ENCODE results near the gene STOM. TPM values are rescaled to one million over a fixed set of nuclear protein-coding genes. Genes with fewer than 3 reads are reported as not detected.
A peak's percentile ranks its signal among the peaks of the same experiment; 100 is the strongest.

STOM gene
- total and polyA plus RNA-seq, 2 donors (not counting 1 experiment from before 2014, with no cell fraction given): 2.7 to 6.1 TPM

GRCh38 chr9:121302341-121302740, 67.7 kb downstream of the STOM start:
- 98% methylated on average over 4 of the region's 5 CpGs for WGBS (ENCODE audit: insufficient coverage)
- Histone ChIP-seq H3K36me3 (replicated peaks in 1 of 2; ENCODE audit: control extremely low read depth in 1 of 2, control insufficient read depth in 1 of 2, extremely low read depth in 1 of 2, insufficient read depth in 2 of 2, low read length in 1 of 2) (peaks cover 0 to 23% of the 10 kb centered on the region in 2 experiments), H3K9ac (ENCODE audit: low read length) (no peak overlapping the region), H3K4me1 (ENCODE audit: control insufficient read depth in 2 of 2, insufficient read depth in 2 of 2, low read length in 2 of 2) (peaks cover 20 to 29% of the 10 kb centered on the region in 2 donors), H3K9me3 (ENCODE audit: control extremely low read depth in 1 of 3, control insufficient read depth in 2 of 3, insufficient read depth in 1 of 3, low read length in 2 of 3) (peaks cover 0 to 4% (median 0%) of the 10 kb centered on the region in 3 donors), H2AFZ (ENCODE audit: insufficient read depth, low read depth, low read length, poor library complexity, severe bottlenecking) (no peak overlapping the region), H3K27me3 (replicated peaks in 1 of 4; ENCODE audit: control extremely low read depth in 1 of 4, control insufficient read depth in 3 of 4, insufficient read depth in 4 of 4, low read length in 3 of 4) (peaks cover 0 to 5% (median 2%) of the 10 kb centered on the region in 4 experiments), H3K27ac (ENCODE audit: low read length in 2 of 2) (no peak overlapping the region), H4K20me1 (ENCODE audit: control insufficient read depth, insufficient read depth, low read length, poor library complexity, severe bottlenecking) (no peaks in the 10 kb centered on the region), H3K4me3 (ENCODE audit: control extremely low read depth in 1 of 5, extremely low read depth in 1 of 5, insufficient read depth in 1 of 5, low read depth in 2 of 5, low read length in 4 of 5) (no peak overlapping the region), H3K79me2 (ENCODE audit: control insufficient read depth, insufficient read depth, low read length) (peaks cover 6% of the 10 kb centered on the region), H3K4me2 (replicated peaks; ENCODE audit: low read depth, low read length, poor library complexity, severe bottlenecking) (no peak overlapping the region)
- CTCF ChIA-PET: interaction anchor here (1.4 to 5.3 kb wide), 2 partner anchors 18 to 24 kb away, joined by 3 to 27 read pairs; no protein-coding TSS in a partner anchor
- intact Hi-C loops (cut with micrococcal nuclease): no loop called here
- peak overlapping the region; percentile 19 for H3K4me3 Mint-ChIP-seq
- peaks cover 4% of the 10 kb centered on the region for H3K27me3 Mint-ChIP-seq
- POLR2A ChIA-PET: no interaction called here
- DNase-seq: no peak
- no peak for ATAC-seq (ENCODE audit: low read depth)
- H3K9me3 Mint-ChIP-seq (ENCODE audit: insufficient read depth): no peaks in the 10 kb centered on the region
- H3K27ac Mint-ChIP-seq: no peak overlapping the region
- TF ChIP-seq EZH2 (IDR thresholded peaks at IDR 0.05; ENCODE audit: borderline replicate concordance, insufficient read depth, low read depth, low read length, poor library complexity, severe bottlenecking): no peak
- no peak for TF ChIP-seq CTCF (IDR thresholded peaks at IDR 0.05)
- peaks cover 22% of the 10 kb centered on the region for H3K4me1 Mint-ChIP-seq

- Mint-ChIP-seq H3K27ac (no peak overlapping the region), H3K4me1 (peaks cover 23% of the 10 kb centered on the region), H3K27me3 (peaks cover 4% of the 10 kb centered on the region), H3K9me3 (ENCODE audit: insufficient read depth) (no peaks in the 10 kb centered on the region), H3K4me3 (peak overlapping the region; percentile 19)
- WGBS (ENCODE audit: insufficient coverage): 99% methylated on average over 11 of the region's 11 CpGs
- Histone ChIP-seq H3K4me3 (ENCODE audit: control extremely low read depth in 1 of 5, extremely low read depth in 1 of 5, insufficient read depth in 1 of 5, low read depth in 2 of 5, low read length in 4 of 5) (no peak overlapping the region), H2AFZ (ENCODE audit: insufficient read depth, low read depth, low read length, poor library complexity, severe bottlenecking) (no peak overlapping the region), H3K9me3 (ENCODE audit: control extremely low read depth in 1 of 3, control insufficient read depth in 2 of 3, insufficient read depth in 1 of 3, low read length in 2 of 3) (peaks cover 0 to 4% (median 0%) of the 10 kb centered on the region in 3 donors), H3K4me1 (ENCODE audit: control insufficient read depth in 2 of 2, insufficient read depth in 2 of 2, low read length in 2 of 2) (peaks cover 20 to 29% of the 10 kb centered on the region in 2 donors), H3K9ac (ENCODE audit: low read length) (no peak overlapping the region), H3K27ac (ENCODE audit: low read length in 2 of 2) (no peak overlapping the region), H3K79me2 (ENCODE audit: control insufficient read depth, insufficient read depth, low read length) (peaks cover 6% of the 10 kb centered on the region), H3K36me3 (replicated peaks in 1 of 2; ENCODE audit: control extremely low read depth in 1 of 2, control insufficient read depth in 1 of 2, extremely low read depth in 1 of 2, insufficient read depth in 2 of 2, low read length in 1 of 2) (peaks cover 0 to 23% of the 10 kb centered on the region in 2 experiments), H3K27me3 (replicated peaks in 1 of 4; ENCODE audit: control extremely low read depth in 1 of 4, control insufficient read depth in 3 of 4, insufficient read depth in 4 of 4, low read length in 3 of 4) (peaks cover 0 to 5% (median 2%) of the 10 kb centered on the region in 4 experiments), H4K20me1 (ENCODE audit: control insufficient read depth, insufficient read depth, low read length, poor library complexity, severe bottlenecking) (no peaks in the 10 kb centered on the region), H3K4me2 (replicated peaks; ENCODE audit: low read depth, low read length, poor library complexity, severe bottlenecking) (no peak overlapping the region)
- POLR2A ChIA-PET: interaction anchor here (0.7 kb wide), 1 partner anchor 38 kb away, joined by 4 read pairs; no protein-coding TSS in a partner anchor
- no peak for DNase-seq
- CTCF ChIA-PET: interaction anchor here (5.3 kb wide), 1 partner anchor 18 kb away, joined by 27 read pairs; no protein-coding TSS in a partner anchor
- intact Hi-C loops (cut with micrococcal nuclease): no loop called here
- ATAC-seq (ENCODE audit: low read depth): no peak
- no peak for TF ChIP-seq EZH2 (IDR thresholded peaks at IDR 0.05; ENCODE audit: borderline replicate concordance, insufficient read depth, low read depth, low read length, poor library complexity, severe bottlenecking)
- TF ChIP-seq CTCF (IDR thresholded peaks at IDR 0.05): no peak
Observed at GRCh38 chr9:121301881-121302286, 68.2 kb downstream of the STOM start.

Measured in B cell (primary cell).